HG03025 (cell line): ENCODE measurements around the gene CDH1.

ENCODE experiments used
- ATAC-seq: cut with Tn5 transposase; IDR thresholded peaks from one replicate; pipeline ENCODE4 v1.9.1; 2021; ENCODE audit warnings: mild to moderate bottlenecking, moderate library complexity; ENCODE audit not compliant: unreplicated experiment, low FRiP score

The CDH1 gene

DNA sequence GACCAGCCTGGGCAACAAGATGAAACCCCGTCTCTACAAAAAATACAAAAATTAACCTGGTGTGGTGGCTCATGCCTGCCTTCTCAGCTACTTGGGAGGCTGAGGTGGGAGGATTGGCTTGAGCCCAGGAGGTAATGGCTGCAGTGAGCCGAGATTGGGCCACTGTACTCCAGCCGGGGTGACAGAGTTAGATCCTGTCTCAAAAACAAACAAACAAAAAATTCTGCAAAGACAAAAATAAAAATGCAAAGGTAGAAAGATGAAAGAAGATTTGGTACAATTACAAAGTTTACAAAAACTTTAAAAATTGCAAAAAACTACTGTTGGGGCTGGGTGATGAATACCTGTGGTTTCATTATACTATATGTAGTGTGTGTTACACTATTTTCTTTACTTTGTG is 5.5 kb upstream of the CDH1 start:
- ATAC-seq: no peak

DNA sequence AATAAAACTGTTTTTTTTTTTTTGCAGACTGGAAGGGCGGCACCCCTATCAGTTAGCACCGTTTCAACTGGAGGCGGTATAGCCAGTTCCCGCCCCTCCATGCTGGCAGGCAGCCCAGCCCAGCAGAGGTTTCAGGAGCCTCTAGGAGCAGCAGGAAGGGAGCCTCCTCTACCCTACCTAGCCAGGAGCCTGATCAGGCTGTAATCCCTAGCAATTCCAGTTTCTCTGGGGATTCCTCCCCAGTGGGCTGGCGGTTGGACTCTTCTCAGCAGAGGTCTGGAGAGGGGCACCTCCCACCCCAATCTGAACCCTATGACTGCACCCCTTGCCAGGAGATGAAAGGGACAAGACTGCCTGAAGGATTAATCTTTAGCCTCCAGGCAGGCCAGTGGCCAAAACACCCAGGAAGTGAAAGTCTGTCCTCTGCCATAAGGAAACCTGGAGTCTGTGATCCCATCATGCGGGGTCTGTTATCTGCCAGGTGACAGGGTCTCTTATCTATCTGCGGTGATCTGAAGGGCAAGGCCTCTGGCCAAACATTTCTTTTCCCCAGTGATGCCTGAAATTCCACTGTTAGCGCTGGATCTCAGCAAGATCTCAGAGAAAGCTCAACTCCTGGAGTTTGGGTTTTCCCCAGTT is 4.9 kb upstream of the CDH1 start:
- no peak for ATAC-seq

GRCh38 chr16:68732741-68733399 is 4.2 kb upstream of the CDH1 start:
- ATAC-seq: no peak

DNA sequence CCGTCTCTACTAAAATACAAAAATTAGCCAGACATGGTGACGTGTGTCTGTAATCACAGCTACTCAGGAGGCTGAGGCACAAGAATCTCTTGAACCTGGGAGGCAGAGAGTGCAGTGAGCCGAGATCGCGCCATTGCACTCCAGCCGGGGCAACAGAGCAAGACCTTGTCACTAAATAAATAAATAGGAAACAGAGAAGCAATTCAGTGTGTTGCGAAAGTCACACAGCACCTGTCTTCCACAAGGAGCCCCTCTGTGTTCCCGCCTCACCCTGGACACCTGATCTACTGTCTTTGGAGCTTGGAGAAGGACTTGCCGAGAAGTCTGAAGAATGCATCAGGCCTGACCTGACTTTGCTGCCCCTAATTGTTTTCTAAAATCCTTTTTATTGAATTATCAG is 3.5 kb upstream of the CDH1 start:
- no peak for ATAC-seq

- no peak for ATAC-seq
These were observed 2.3 kb upstream of the CDH1 start for GRCh38 chr16:68734782-68735181.

DNA sequence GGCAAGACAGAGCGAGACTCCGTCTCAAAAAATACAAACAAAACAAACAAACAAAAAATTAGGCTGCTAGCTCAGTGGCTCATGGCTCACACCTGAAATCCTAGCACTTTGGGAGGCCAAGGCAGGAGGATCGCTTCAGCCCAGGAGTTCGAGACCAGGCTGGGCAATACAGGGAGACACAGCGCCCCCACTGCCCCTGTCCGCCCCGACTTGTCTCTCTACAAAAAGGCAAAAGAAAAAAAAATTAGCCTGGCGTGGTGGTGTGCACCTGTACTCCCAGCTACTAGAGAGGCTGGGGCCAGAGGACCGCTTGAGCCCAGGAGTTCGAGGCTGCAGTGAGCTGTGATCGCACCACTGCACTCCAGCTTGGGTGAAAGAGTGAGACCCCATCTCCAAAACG is 531 bp upstream of the CDH1 start:
- no peak for ATAC-seq

DNA sequence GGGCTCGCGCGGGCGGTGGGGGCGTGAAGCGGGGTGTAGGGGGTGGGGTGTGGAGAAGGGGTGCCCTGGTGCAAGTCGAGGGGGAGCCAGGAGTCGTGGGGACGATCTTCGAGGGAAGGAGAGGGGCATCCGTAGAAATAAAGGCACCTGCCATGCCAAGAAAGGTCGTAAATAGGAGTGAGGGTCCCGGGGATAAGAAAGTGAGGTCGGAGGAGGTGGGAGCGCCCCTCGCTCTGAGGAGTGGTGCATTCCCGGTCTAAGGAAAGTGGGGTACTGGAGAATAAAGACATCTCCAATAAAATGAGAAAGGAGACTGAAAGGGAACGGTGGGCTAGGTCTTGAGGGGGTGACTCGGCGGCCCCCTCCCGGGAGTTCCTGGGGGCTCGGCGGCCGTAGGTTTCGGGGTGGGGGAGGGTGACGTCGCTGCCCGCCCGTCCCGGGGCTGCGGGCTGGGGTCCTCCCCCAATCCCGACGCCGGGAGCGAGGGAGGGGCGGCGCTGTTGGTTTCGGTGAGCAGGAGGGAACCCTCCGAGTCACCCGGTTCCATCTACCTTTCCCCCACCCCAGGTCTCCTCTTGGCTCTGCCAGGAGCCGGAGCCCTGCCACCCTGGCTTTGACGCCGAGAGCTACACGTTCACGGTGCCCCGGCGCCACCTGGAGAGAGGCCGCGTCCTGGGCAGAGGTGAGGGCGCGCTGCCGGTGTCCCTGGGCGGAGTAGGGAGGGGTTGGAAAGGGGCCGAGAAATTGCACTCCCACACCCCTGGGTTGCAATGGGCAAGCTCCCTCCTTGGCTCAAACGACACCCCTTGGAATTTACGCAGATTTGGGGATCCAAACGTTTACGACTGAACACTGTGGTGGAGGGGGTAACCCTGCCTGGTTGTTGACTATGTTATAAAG is 888 bp downstream of the CDH1 start:
- ATAC-seq: no peak

GRCh38 chr16:68739964-68740627 is 3.0 kb downstream of the CDH1 start:
- no peak for ATAC-seq

DNA sequence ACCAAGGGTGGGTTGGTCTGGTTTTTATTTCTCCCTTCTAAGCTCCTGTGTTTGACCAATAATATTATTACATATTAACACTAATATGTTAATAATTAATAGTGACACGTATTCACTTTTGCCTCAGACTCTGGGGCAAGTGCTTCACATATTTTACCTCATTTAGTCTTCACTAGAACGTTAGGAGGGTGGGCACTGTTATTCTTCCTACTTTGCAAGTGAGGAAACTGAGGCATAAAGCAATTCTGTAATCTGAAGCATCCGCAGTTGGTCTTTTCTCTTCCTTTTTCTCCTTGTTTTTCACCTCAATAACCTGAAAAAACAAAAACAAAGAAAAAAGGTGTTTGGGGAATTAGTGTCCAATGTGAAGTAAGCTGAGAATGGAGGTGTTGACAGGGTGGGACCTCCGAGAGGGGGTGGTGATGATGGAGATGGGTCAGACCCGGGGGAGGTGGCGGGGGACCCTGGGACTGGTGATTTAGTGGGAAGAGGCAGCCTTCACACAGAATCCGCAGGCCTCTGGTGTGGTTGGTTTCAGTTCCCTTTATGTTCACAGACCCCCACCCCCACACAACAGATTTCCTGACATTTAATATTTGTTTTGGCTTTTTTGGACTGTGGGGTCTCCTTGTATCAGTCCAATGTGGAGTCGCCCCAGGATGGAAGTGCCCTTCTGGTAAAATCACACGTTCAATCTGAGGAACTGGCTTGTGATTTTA is 3.7 kb downstream of the CDH1 start:
- ATAC-seq: no peak

GRCh38 chr16:68743664-68744063 is 6.6 kb downstream of the CDH1 start:
- no peak for ATAC-seq

DNA sequence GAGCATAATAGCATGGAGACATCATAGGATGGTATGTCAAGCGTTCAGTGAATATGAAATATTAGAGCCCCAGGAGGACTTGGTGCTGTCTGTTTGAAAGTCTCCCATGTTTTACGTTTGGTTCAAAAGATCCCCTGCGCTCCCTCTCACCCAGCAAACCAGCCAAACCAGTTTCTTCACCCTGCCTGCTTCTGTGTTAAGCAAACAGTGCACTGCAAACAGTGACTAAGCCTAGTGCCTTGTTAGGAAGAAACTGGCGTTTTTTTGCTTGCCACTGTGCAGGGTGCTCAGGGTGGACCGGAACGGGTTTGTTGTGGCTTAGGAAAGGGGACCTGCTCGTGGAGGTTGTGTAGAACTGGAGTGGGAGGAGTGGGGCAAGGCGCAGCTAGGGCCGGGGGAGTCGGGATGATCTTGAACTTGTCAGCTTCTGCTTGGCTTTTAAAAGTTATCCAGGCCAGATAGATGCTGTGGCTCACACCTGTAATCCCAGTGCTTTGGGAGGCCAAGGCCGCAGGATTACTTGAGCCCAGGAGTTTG is 7.7 kb downstream of the CDH1 start:
- ATAC-seq: no peak

DNA sequence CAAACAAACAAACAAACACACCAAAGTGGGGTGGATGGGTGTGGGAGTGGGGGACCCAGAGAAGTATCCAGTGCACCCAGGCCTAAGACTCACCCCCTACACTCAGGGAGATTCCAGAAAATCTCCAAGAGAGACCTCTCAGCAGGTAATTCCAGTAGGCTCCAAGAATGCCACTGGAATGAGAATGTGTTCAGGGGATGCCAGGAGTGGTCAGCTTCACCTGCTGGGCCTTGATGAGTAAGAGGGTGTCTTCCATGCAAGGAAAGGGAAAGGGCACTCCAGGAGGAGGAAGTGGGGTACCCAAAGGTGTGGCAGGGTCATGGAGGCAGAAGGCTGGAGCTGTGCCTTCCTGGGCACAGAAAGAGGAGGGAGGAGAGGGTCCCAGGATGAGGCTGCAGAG is 9.9 kb downstream of the CDH1 start:
- ATAC-seq: no peak

DNA sequence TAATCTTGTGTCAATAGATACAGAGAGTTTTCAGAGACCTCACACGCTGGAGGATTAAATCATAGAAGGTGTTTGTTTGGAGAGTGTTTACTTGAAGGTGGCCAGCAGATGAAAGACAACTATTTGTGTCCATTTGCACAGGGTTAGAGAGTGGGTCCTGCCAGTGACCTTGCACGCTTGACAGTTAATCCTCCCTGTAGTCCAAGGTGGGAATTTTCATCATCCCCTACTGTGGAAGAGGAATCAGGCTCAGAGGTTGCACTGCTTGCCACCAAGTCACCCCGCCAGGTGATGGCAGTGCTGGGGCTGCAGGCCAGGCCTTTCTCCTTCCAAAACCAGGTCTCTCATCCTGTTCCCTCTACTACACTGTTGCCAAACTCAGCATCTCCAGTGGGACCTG is 12.3 kb downstream of the CDH1 start:
- ATAC-seq: no peak

DNA sequence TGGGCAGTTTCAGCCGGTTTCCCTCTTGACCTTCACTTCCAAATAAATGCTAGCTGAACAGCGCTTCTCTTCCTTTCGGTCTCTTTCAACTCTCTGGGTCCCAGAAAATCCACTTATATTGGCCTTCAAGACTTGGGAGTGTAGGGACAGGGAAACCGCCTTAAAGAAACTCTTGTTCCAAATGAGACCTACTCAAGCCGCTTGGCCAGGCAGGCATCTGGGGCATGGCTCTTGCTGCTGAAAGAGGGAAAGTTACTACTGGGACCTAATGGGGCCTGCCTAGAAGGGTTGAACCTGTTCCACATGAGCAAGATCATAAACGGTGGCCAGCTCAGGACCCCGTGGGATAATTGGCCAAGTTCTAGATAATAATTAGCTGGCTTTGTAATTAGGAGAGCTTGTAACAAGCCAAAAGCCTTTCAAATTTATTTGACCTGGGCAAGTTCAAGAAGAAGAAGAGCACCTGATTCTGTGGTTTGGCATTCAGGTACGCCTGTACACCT is 13.2 kb downstream of the CDH1 start:
- ATAC-seq: no peak

DNA sequence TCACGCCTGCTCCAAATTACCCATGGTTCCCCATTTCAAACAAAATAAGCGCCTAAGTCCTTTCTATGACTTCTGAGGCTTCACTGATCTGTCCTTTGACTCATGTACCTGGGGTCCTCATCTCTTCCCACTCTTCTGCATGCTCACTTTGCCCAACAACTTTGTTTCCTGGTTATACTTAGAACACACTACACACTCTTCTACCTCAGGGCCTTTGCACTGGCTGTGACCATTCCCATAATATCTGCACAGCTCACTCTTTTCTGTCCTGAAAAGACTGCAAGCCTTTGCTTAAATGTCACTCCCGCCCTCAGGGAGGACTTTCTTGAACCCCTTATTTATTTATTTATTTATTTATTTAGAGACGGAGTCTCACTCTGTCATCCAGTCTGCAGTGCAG is 14.1 kb downstream of the CDH1 start:
- no peak for ATAC-seq

- ATAC-seq: no peak
These were observed 15.5 kb downstream of the CDH1 start for GRCh38 chr16:68752602-68753001.

GRCh38 chr16:68754084-68754792 is 17.1 kb downstream of the CDH1 start:
- ATAC-seq: no peak

DNA sequence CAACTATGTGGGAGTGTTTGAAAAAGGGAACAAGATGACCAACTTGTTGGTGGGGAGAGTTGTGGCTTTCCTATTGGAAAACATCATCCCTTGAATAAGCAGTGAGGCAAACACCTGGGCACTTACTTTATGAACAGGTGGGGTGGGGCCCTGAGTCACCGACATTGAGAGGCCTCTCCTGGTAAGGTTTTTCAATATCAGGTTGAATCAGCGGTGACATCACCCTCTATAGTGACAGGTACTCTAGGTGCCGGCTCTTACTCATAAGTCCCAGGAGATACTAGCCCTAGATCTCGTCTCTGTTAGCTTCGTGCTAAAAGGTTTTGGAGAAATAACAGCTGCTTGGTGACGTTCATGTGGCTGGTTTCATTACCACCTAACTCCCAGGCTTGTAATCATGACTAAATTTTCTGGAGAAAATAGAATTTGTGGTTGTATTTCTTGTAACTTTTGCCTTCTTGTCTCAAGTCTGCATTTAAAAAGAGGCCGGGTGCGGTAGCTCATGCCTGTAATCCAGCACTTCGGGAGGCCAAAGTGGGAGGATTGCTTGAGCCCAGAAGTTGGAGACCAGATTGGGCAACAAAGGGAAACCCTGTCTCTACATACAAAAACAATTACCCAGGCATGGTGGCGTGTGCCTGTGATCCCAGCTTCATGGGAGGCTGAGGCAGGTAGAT is 19.3 kb downstream of the CDH1 start:
- peak; percentile 52 for ATAC-seq

GRCh38 chr16:68757625-68757935 is 20.5 kb downstream of the CDH1 start:
- ATAC-seq: no peak
